Adrenal gland (tissue), 12 donors: ENCODE measurements around the gene CHMP2B. TPM values are rescaled to one million over a fixed set of nuclear protein-coding genes. Genes with fewer than 3 reads are reported as not detected.

Source experiments
- DNase-seq, 7 donors: peaks; one replicate each; pipeline ENCODE4 v3.0.0-alpha.2; 2019 to 2020
- H3K27ac ChIP-seq, 5 donors: fragments of 200-600 bp; sonication (generic) in 4 of 5; 1 replicate in 3 of 5; 2 replicates in 2 of 5; pipeline versions ENCODE4 v1.5.1 to v1.8.0; 2016 to 2020; ENCODE audit warnings: mild to moderate bottlenecking in 1 of 5
- H3K27me3 ChIP-seq: fragments of 200-600 bp; 2 replicates; pipeline ENCODE4 v1.8.0; 2021
- H3K36me3 ChIP-seq, 2 donors: fragments of 200-600 bp; replicated peaks in 1 of 2; 1 replicate in 1 of 2; 2 replicates in 1 of 2; pipeline versions ENCODE4 v1.5.1 to v1.8.0; 2018 to 2022
- H3K4me1 ChIP-seq, 2 donors: fragments of 200-600 bp; replicated peaks in 1 of 2; 1 replicate in 1 of 2; 2 replicates in 1 of 2; pipeline versions ENCODE4 v1.5.1 to v1.8.0; 2018 to 2021
- H3K4me3 ChIP-seq, 4 donors: fragments of 200-600 bp; sonication (generic) in 3 of 4; one replicate each; pipeline ENCODE4 v1.5.1; 2016 to 2018
- H3K9me3 ChIP-seq, 3 donors: fragments of 200-600 bp; sonication (generic) in 1 of 3; replicated peaks in 1 of 3; 1 replicate in 2 of 3; 2 replicates in 1 of 3; pipeline versions ENCODE4 v1.5.1 to v1.8.0; 2016 to 2021
- CTCF ChIP-seq, 6 experiments: fragments of 450-650 bp in 4 of 6; fragments of 200-600 bp in 2 of 6; sonication (generic) in 1 of 6; IDR thresholded peaks; 1 replicate in 5 of 6; 2 replicates in 1 of 6; pipeline versions ENCODE4 v1.5.1 to v1.8.0; 2016 to 2021; ENCODE audit warnings: antibody characterized with exemption in 6 of 6, mild to moderate bottlenecking in 2 of 6, moderate library complexity in 1 of 6
- POLR2A ChIP-seq, 2 donors: fragments of 450-650 bp; IDR thresholded peaks; one replicate each; pipeline ENCODE4 v1.6.1; 2017; ENCODE audit warnings: antibody characterized with exemption in 2 of 2, mild to moderate bottlenecking in 2 of 2, moderate library complexity in 1 of 2
- WGBS, 4 donors: extraction: QIAGEN DNeasy Blood & Tissue Kit in 2 of 4; methylation state at CpG; one replicate each; pipeline versions ENCODE4 v1.1.5 to v1.1.7; 2013 to 2017; 5-methylcytosine and 5-hydroxymethylcytosine counted together
- intact Hi-C, 2 donors: fragments of 100-400 bp; cut with DNase I; formaldehyde crosslinking; loops; one replicate each; pipeline versions ENCODE4 v1.14.1 to v1.15.0; 2022 to 2023
- polyA plus RNA-seq, 3 donors: library from polyadenylated mRNA; stranded (reverse); fragments of 200-250 nt in 2 of 3; fragments of 350-450 nt in 1 of 3; fragmentation: Illumina TruSeq in 1 of 3; extraction: RNeasy Lipid Tissue Mini Kit (QIAGEN cat#74804) in 1 of 3; gene quantifications; one replicate each; pipeline ENCODE4 v1.2.3, GENCODE V29; 2013 to 2014
- total RNA-seq, 9 donors: library from RNA; depleted of rRNA in 4 of 9; stranded (reverse); fragments of >200 nt in 4 of 9; fragments of 120-200 nt in 1 of 9; fragmentation: NEBNext Ultra II Directional in 1 of 9; extraction: Animal tissue kit (Norgen Biotek cat#: 25700) in 1 of 9; gene quantifications; one replicate each; pipeline versions ENCODE4 v1.1.0 to v1.2.4, GENCODE V29; 2013 to 2023
- donor health status: healthy with polysubstance abuse.
- donor health status: Bipolar disorder and iron deficiency.
- donor health status: DM: yes; HTN: yes; CAD: no.
- donor health status: DM: no; HTN: no; CAD: no.
- donor health status: DM: no; HTN: no; CAD: no.
- donor health status: DM: yes; HTN: yes; CAD: no.

The CHMP2B gene
- total and polyA plus RNA-seq, 12 donors: 10.0 to 50.3 (median 28.4) TPM

DNA sequence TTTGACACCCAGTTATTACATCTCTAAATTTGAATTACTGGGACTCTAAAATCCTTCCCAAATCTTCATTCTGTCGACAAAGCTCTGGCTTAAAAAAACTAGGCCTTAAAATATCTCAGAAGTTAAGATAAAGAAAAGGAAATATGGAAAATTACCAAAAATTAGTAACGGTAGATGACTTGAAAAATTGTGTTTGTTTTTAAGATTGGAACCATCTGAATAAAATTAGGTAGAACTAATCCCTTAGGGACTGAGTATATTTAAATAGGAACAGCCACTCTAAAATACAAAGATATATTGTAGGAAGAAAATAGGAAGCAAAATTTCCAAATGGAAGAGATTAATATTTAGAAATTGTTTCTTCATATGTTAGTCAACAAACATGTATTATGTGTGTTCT, 45.1 kb upstream of the CHMP2B start:
- Histone ChIP-seq H3K27me3 (no peaks in the 10 kb centered on the region), H3K9me3 (no peaks in the 10 kb centered on the region), H3K27ac (no peak overlapping the region), H3K4me3 (no peak overlapping the region), H3K4me1 (no peaks in the 10 kb centered on the region), H3K36me3 (no peaks in the 10 kb centered on the region)
- DNase-seq: no peak
- WGBS, 4 donors: 45 to 54% (median 49%) methylated on average over 2 of the region's 2 CpGs
- intact Hi-C loops: no loop called here
- TF ChIP-seq CTCF (IDR thresholded peaks at IDR 0.05) (no peak), POLR2A (IDR thresholded peaks at IDR 0.05) (no peak)

DNA sequence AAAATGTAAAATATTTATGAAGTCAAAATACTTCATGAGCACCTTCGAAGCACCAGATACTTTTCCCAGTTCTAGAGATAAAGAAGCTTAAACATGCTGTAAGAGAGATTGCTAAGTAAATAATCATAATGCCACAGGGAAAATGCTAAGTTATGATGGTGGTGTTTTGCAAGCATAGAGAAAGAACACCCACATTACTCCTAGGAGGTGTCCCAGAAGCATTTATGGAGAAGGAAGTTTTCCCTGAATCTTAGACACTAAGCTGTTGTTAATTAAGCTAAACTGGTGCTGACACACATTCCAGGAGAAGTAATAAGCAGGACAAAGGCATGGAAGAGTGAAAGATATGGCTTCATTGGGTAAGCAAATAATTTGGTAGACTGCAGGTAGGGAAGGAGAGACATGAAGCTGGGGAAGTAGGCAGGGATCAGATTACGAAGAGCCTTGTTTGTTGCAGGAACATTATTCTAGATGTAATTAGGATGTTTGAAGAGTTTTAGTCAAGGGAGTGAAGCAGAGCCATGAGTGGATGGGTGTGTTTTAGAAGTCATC, 40.4 kb upstream of the CHMP2B start:
- WGBS, 4 donors: 68 to 79% (median 72%) methylated on average over 2 of the region's 2 CpGs
- TF ChIP-seq POLR2A (IDR thresholded peaks at IDR 0.05) (no peak), CTCF (IDR thresholded peaks at IDR 0.05) (no peak)

DNA sequence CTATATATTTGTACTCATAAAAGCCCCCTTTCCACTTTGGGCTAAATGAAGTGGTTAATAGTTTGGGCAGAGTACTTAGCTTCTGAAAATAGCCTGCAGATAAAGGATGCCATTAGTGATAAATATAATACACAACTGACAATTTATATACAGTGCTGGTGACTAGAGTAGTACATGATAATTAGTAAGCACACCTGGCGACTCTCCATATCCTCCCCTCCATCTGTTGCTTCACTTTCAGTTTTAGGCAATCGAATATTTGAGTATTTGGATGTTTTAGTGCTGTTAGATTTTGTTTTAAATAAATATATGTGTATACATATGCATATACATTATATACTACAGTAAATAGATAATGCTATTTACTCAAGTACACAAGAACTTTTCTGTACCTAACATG, 35.9 kb upstream of the CHMP2B start:
- 49 to 57% (median 54%) methylated on average over 2 of the region's 2 CpGs for WGBS, 4 donors
- Histone ChIP-seq H3K9me3 (no peaks in the 10 kb centered on the region), H3K4me1 (no peaks in the 10 kb centered on the region), H3K27me3 (no peaks in the 10 kb centered on the region), H3K36me3 (no peaks in the 10 kb centered on the region), H3K4me3 (no peak overlapping the region), H3K27ac (no peak overlapping the region)
- intact Hi-C loops: no loop called here
- no peak for DNase-seq
- TF ChIP-seq CTCF (IDR thresholded peaks at IDR 0.05): no peak

More for the DNA sequence above, 40.4 kb upstream of the CHMP2B start:
- H3K27me3 ChIP-seq: no peaks in the 10 kb centered on the region
- no peak overlapping the region for H3K27ac ChIP-seq
- no peaks in the 10 kb centered on the region for H3K9me3 ChIP-seq
- H3K4me1 ChIP-seq: no peaks in the 10 kb centered on the region
- no peak overlapping the region for H3K4me3 ChIP-seq
- H3K36me3 ChIP-seq: no peaks in the 10 kb centered on the region
- DNase-seq: no peak
- intact Hi-C loops: no loop called here

DNA sequence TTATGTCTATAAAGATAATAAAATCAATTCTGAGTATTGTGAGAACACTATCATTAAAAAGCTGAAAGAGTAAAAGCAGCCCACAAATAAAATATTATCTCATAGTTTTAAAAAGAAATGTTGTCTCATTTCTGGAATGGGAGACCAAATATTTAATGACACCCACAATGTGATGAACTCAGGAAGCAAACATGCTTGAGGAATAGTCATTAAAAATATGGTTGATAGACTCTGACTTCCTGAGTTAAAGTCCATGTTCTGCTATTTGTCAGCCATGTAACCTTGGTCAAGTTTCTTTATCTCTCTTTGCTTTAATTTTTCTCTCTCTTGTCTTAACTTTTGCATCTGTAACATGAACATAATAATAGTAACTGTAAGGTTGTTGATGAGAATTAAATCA, 35.5 kb upstream of the CHMP2B start:
- Histone ChIP-seq H3K4me3 (no peak overlapping the region), H3K36me3 (no peaks in the 10 kb centered on the region), H3K27me3 (no peaks in the 10 kb centered on the region), H3K4me1 (no peaks in the 10 kb centered on the region), H3K27ac (no peak overlapping the region), H3K9me3 (no peaks in the 10 kb centered on the region)
- DNase-seq: no peak
- TF ChIP-seq CTCF (IDR thresholded peaks at IDR 0.05) (no peak), POLR2A (IDR thresholded peaks at IDR 0.05) (no peak)
- intact Hi-C loops: no loop called here
